ENCODE data around the gene CAMK2G. TPM values are rescaled to one million over a fixed set of nuclear protein-coding genes. Genes with fewer than 3 reads are reported as not detected.

Gene CAMK2G
- polyA plus RNA-seq, 2 of the 4 experiments (the other 2 are of a cell fraction), result 22.6 to 25.5 TPM

- TF ChIP-seq RFX5 (IDR thresholded peaks at IDR 0.05), result no peak
- TF ChIP-seq ZC3H11A (IDR thresholded peaks at IDR 0.05), result no peak
- TF ChIP-seq ELK1 (IDR thresholded peaks at IDR 0.05; ENCODE audit: low read depth, low read length), result no peak
- no peak for TF ChIP-seq HEYL (CRISPR knock-in tag; IDR thresholded peaks at IDR 0.05)
- no peak for TF ChIP-seq MAZ (IDR thresholded peaks at IDR 0.05; ENCODE audit: borderline replicate concordance, low read depth, low read length)
- TF ChIP-seq HOXB5 (CRISPR knock-in tag; IDR thresholded peaks at IDR 0.05), result no peak
- no peak for TF ChIP-seq TFCP2L1 (CRISPR knock-in tag; IDR thresholded peaks at IDR 0.05)
- no peak for TF ChIP-seq CHD4 (IDR thresholded peaks at IDR 0.05; ENCODE audit: borderline replicate concordance)
- no peak for TF ChIP-seq SREBF2 (IDR thresholded peaks at IDR 0.05)
- TF ChIP-seq ATOH8 (CRISPR knock-in tag; IDR thresholded peaks at IDR 0.05; ENCODE audit: low read depth), result no peak
- no peak for TF ChIP-seq NPAS2 (CRISPR knock-in tag; IDR thresholded peaks at IDR 0.05; ENCODE audit: borderline replicate concordance)
- TF ChIP-seq NR3C1 (IDR thresholded peaks at IDR 0.05), result no peak
- no peak for TF ChIP-seq JUNB (IDR thresholded peaks at IDR 0.05)
- no peak for TF ChIP-seq CEBPB (IDR thresholded peaks at IDR 0.05)
- TF ChIP-seq POLR2AphosphoS2 (conservative IDR thresholded peaks at IDR 0.05; ENCODE audit: low read length), result no peak
- no peak for TF ChIP-seq BCL3 (IDR thresholded peaks at IDR 0.05)
- no peak for TF ChIP-seq CHD2 (IDR thresholded peaks at IDR 0.05; ENCODE audit: low read length, partially characterized antibody)
- no peak for TF ChIP-seq EHF (CRISPR knock-in tag; IDR thresholded peaks at IDR 0.05)
- TF ChIP-seq HDAC2 (IDR thresholded peaks at IDR 0.05), result no peak
- TF ChIP-seq KDM1A (IDR thresholded peaks at IDR 0.05; ENCODE audit: low read depth), result no peak
- CTCF ChIA-PET, result interaction anchor here (6.2 to 32.3 kb wide), 3 partner anchors 16 to 76 kb away, joined by 32 to 565 read pairs (median 191); partner anchors contain the start of gene CAMK2G
- no peaks in the 10 kb centered on the region for H3K9me3 ChIP-seq
- 94% methylated on average over 8 of the region's 8 CpGs for WGBS (ENCODE audit: missing lambda C conversion rate)
- DNase-seq (ENCODE audit: low read depth in 1 of 2, low spot score in 1 of 2) (no peak), ATAC-seq (no peak), FAIRE-seq (no peak)
- POLR2A ChIA-PET, result no interaction called here
- no peak overlapping the region for H3K27ac ChIP-seq
- H3K4me2 ChIP-seq, result no peak overlapping the region
- no peak overlapping the region for H3K4me3 ChIP-seq
- H3K4me1 ChIP-seq, result no peaks in the 10 kb centered on the region
Observed at GRCh38 chr10:73865107-73865458, 9.3 kb downstream of the CAMK2G start.

- ChIA-PET POLR2A (no interaction called here), CTCF (interaction anchor here (6.2 to 32.3 kb wide), 3 partner anchors 15 to 76 kb away, joined by 32 to 565 read pairs (median 191); partner anchors contain the start of gene CAMK2G)
- 95% methylated on average over 4 of the region's 4 CpGs for WGBS (ENCODE audit: missing lambda C conversion rate)
- ATAC-seq (no peak), DNase-seq (ENCODE audit: low read depth in 1 of 2, low spot score in 1 of 2) (no peak), FAIRE-seq (no peak)
- no peaks in the 10 kb centered on the region for H3K9me3 ChIP-seq
- no peak overlapping the region for H3K4me3 ChIP-seq
- no peaks in the 10 kb centered on the region for H3K4me1 ChIP-seq
- TF ChIP-seq NFE2L2 (conservative IDR thresholded peaks at IDR 0.05; ENCODE audit: low read length) (no peak), KDM5A (IDR thresholded peaks at IDR 0.05) (no peak), MAFK (IDR thresholded peaks at IDR 0.05; ENCODE audit: partially characterized antibody) (no peak), CEBPB (IDR thresholded peaks at IDR 0.05) (no peak), ZC3H11A (IDR thresholded peaks at IDR 0.05) (no peak), FOXS1 (CRISPR knock-in tag; IDR thresholded peaks at IDR 0.05) (no peak)
- no peak overlapping the region for H3K4me2 ChIP-seq
- H3K27ac ChIP-seq, result no peak overlapping the region
Observed at GRCh38 chr10:73864229-73864628, 10.1 kb downstream of the CAMK2G start.
